Activated naive CD8-positive, alpha-beta T cell treated with anti-CD3 and anti-CD28 coated beads for 36 hours (primary cell): ENCODE measurements around the gene PLSCR4. TPM values are rescaled to one million over a fixed set of nuclear protein-coding genes. Genes with fewer than 3 reads are reported as not detected.

Experiments used
- DNase-seq: peaks from one replicate; pipeline ENCODE4 v3.0.0; 2021
- H3K27ac Mint-ChIP-seq: one replicate; pipeline ENCODE4 v1.8.0; 2022; ENCODE audit warnings: mild to moderate bottlenecking, moderate library complexity, mixed read lengths
- H3K27me3 Mint-ChIP-seq: one replicate; pipeline ENCODE4 v1.8.0; 2022; ENCODE audit warnings: mild to moderate bottlenecking, mixed read lengths
- H3K36me3 Mint-ChIP-seq: one replicate; pipeline ENCODE4 v1.8.0; 2021; ENCODE audit warnings: mild to moderate bottlenecking, mixed read lengths
- H3K4me1 Mint-ChIP-seq: one replicate; pipeline ENCODE4 v1.8.0; 2021; ENCODE audit warnings: mixed read lengths
- H3K4me3 Mint-ChIP-seq: one replicate; pipeline ENCODE4 v1.8.0; 2022; ENCODE audit warnings: mild to moderate bottlenecking, moderate library complexity, mixed read lengths
- H3K9me3 Mint-ChIP-seq: one replicate; pipeline ENCODE4 v1.8.0; 2022; ENCODE audit warnings: mixed read lengths
- total RNA-seq, 2 experiments: library from RNA; stranded (reverse); gene quantifications; one replicate each; pipeline ENCODE4 v1.2.3, GENCODE V29; 2021

Gene PLSCR4
- total RNA-seq, 2 experiments from 2014 or later: not detected

DNA sequence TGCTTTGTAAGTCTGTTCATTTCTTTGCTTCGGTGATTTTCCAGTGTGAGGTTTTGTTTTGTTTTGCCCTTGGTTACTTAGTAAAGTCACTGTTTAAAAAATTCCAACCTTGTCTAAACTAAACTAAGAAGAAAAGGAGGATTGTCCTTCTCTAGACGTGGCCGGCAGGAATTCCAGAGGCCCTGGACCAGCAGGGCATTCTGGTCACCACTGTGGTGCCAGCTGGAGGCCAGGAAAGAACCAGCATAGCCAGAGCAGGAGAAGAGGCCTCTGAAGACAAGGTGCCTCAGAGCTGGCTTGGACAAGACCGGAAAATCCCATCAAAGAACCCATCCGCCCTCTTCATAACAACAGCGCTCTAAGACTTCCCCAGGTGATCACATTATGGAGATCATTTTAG is 98.1 kb downstream of the PLSCR4 start:
- H3K4me1 Mint-ChIP-seq: no peaks in the 10 kb centered on the region
- no peak for DNase-seq
- no peaks in the 10 kb centered on the region for H3K36me3 Mint-ChIP-seq
- H3K4me3 Mint-ChIP-seq: no peak overlapping the region
- no peaks in the 10 kb centered on the region for H3K9me3 Mint-ChIP-seq
- peaks cover 28% of the 10 kb centered on the region for H3K27me3 Mint-ChIP-seq
- H3K27ac Mint-ChIP-seq: no peak overlapping the region

DNA sequence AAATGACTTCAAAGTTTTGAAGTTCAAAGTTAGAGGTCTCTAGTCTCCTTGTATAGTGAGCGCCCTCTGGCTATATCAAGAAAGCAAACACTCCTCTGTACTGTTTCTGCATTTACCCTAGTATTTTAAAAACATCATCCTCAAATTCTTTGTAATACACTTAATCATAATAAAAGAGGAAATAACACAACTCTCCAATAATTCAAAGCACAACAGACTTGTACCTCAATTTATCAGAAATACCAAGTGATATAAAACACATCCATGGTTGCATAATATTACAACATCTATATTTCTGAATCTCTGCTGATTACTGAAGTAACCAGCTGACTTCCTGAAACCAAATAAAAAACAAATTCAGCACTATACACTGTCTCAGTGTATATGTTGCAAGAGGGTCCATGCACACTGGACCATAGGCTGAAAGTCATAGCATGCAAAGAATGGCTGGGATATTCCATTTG is 102.4 kb downstream of the PLSCR4 start:
- Mint-ChIP-seq H3K36me3 (no peaks in the 10 kb centered on the region), H3K4me3 (no peak overlapping the region), H3K27me3 (peaks cover 20% of the 10 kb centered on the region), H3K4me1 (no peaks in the 10 kb centered on the region), H3K27ac (no peak overlapping the region), H3K9me3 (no peaks in the 10 kb centered on the region)
- DNase-seq: no peak

DNA sequence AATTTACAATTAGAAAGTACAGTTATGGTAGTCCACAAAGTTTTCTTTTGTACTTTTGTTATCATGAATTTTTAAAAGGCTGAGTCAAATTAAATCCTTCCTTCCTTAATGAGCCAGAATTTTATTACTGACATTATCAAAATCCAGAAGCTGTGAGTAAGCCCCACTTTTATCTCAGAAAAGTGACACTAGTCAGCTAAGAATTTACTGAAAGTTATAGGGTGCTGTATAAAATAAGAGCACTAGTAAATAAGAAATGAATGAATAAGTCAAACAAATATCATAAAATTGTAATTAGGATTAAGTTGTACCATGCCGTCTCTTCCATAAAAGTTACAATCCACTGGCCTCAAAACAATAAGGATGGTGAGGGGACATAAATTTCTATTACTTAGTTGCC is 105.3 kb downstream of the PLSCR4 start:
- Mint-ChIP-seq H3K27ac (no peak overlapping the region), H3K4me3 (no peak overlapping the region), H3K36me3 (no peaks in the 10 kb centered on the region), H3K27me3 (peaks cover 7% of the 10 kb centered on the region), H3K4me1 (no peaks in the 10 kb centered on the region), H3K9me3 (no peaks in the 10 kb centered on the region)
- no peak for DNase-seq

DNA sequence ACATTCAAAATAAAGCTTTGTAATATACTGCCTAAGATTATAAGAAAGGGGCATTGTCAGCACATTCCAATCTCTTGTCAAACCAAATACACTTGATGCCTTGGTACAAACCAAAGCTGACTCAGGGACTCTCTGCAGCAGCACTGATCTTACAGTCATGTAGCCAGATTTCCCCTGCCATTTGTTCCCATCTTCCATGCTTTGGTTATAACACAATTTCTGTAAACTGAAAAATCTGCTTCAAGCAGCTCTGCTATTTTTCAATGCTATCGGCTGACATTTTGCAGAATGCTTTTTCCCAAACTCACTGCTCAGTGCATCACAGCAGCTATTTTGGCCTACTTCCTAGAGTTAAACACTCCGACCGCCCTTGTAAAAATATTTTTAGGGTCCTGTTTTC is 108.1 kb downstream of the PLSCR4 start:
- no peak overlapping the region for H3K4me3 Mint-ChIP-seq
- no peaks in the 10 kb centered on the region for H3K9me3 Mint-ChIP-seq
- H3K27ac Mint-ChIP-seq: no peak overlapping the region
- H3K4me1 Mint-ChIP-seq: no peaks in the 10 kb centered on the region
- no peaks in the 10 kb centered on the region for H3K27me3 Mint-ChIP-seq
- no peak for DNase-seq
- H3K36me3 Mint-ChIP-seq: no peaks in the 10 kb centered on the region

Other genes with a start within 250 kb of the PLSCR4 start
- gene PLOD2, start 89.9 kb downstream of the PLSCR4 start, total RNA-seq: 1 to 10 TPM; 1.2 to 1.3 TPM
- not detected for gene PLSCR2, start 218.5 kb upstream of the PLSCR4 start, total RNA-seq